Mesothelial cell of epicardium (in vitro differentiated cells): ENCODE data around the gene SGCA. TPM values are rescaled to one million over a fixed set of nuclear protein-coding genes. Genes with fewer than 3 reads are reported as not detected.

Experiments used
- DNase-seq, 2 experiments: peaks; one replicate each; pipeline ENCODE4 v3.0.0; 2021; ENCODE audit warnings: low spot score in 2 of 2; ENCODE audit not compliant: unreplicated experiment in 2 of 2
- H3K27ac Mint-ChIP-seq: 2 replicates; pipeline ENCODE4 v1.8.0; 2021; ENCODE audit warnings: mixed read lengths
- H3K27me3 Mint-ChIP-seq: 2 replicates; pipeline ENCODE4 v1.8.0; 2021; ENCODE audit warnings: low read depth, mixed read lengths
- H3K36me3 Mint-ChIP-seq: 2 replicates; pipeline ENCODE4 v1.8.0; 2021; ENCODE audit warnings: mixed read lengths
- H3K4me1 Mint-ChIP-seq: 2 replicates; pipeline ENCODE4 v1.8.0; 2021; ENCODE audit warnings: mixed read lengths
- H3K4me3 Mint-ChIP-seq: 2 replicates; pipeline ENCODE4 v1.8.0; 2021; ENCODE audit warnings: mild to moderate bottlenecking, moderate library complexity, mixed read lengths
- H3K9me3 Mint-ChIP-seq: 2 replicates; pipeline ENCODE4 v1.8.0; 2021; ENCODE audit warnings: mixed read lengths
- total RNA-seq: library from RNA; stranded (reverse); gene quantifications from 3 replicates; pipeline ENCODE4 v1.2.1, GENCODE V29; 2021
- TF ChIP-seq, protein P1 (sequence below): fragments of 200-600 bp; sonication (generic); IDR thresholded peaks from one replicate; pipeline ENCODE4 v1.5.0; 2021; ENCODE audit warnings: antibody characterized with exemption; ENCODE audit not compliant: unreplicated experiment

Gene SGCA
- total RNA-seq, 1 donor from 2014 or later = not detected

DNA sequence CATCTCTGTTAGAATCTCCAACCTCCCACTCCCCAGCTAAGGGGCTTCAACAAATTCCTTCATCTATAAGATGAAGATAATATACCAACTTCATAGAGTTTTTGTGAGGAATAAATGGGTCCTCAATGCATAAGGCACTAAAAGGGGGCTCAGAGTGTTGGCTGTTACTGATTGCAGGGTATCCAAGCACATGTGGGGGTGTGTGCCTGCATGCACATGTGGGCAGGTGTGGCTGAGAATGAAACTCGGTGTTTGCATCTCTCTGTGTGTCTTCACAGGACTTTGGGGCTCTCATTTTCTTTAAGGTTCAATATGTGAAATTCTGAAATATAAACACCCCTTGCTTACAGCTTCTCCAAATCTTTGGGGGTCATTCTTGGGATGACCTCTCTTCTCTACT is 11.2 kb upstream of the SGCA start:
- no peaks in the 10 kb centered on the region for H3K9me3 Mint-ChIP-seq
- peak overlapping the region; percentile 78 for H3K27ac Mint-ChIP-seq
- TF ChIP-seq, protein P1, sequence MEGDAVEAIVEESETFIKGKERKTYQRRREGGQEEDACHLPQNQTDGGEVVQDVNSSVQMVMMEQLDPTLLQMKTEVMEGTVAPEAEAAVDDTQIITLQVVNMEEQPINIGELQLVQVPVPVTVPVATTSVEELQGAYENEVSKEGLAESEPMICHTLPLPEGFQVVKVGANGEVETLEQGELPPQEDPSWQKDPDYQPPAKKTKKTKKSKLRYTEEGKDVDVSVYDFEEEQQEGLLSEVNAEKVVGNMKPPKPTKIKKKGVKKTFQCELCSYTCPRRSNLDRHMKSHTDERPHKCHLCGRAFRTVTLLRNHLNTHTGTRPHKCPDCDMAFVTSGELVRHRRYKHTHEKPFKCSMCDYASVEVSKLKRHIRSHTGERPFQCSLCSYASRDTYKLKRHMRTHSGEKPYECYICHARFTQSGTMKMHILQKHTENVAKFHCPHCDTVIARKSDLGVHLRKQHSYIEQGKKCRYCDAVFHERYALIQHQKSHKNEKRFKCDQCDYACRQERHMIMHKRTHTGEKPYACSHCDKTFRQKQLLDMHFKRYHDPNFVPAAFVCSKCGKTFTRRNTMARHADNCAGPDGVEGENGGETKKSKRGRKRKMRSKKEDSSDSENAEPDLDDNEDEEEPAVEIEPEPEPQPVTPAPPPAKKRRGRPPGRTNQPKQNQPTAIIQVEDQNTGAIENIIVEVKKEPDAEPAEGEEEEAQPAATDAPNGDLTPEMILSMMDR = no peak
- H3K4me3 Mint-ChIP-seq = peak overlapping the region; percentile 29
- H3K4me1 Mint-ChIP-seq = peaks cover 27% of the 10 kb centered on the region
- no peak for DNase-seq
- no peaks in the 10 kb centered on the region for H3K27me3 Mint-ChIP-seq
- H3K36me3 Mint-ChIP-seq = no peaks in the 10 kb centered on the region

DNA sequence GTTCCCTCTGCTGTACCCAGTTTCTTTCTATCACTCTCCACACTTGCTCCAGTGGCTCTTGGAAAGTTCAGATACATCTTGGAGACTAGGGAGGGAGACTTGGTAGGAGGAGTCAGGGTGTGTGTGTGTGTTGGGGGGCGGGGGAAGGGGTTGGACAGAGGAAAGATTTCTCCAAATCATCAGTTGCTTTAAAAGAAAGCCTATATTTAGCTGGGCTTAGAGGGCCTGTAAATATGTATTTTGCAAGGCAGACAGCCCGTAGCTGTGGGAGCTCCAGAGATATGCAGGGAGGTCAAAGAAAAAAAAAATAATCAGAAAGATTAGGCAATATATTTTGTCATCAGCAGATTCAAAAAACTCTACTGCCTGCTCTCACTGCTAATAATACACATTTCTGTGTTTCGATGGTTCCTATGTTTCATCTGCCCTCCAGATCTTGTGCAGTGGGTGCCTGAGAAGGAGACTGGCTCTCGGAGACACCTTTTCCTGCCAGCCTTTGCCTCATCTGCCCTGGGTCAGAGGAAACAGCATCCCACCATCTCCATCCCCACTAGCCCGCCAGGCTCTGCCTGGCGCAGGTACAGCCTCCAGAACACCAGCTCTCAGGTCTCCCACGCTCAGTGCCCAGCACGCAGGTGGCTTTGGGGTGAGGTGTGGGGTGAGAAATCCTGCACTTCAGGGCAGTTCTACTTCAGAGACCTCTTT is 10.5 kb upstream of the SGCA start:
- Mint-ChIP-seq H3K27ac (peak overlapping the region; percentile 78), H3K9me3 (no peaks in the 10 kb centered on the region), H3K4me3 (peak overlapping the region; percentile 29), H3K4me1 (peaks cover 27% of the 10 kb centered on the region), H3K36me3 (no peaks in the 10 kb centered on the region), H3K27me3 (no peaks in the 10 kb centered on the region)
- TF ChIP-seq, protein P1 = no peak
- no peak for DNase-seq

DNA sequence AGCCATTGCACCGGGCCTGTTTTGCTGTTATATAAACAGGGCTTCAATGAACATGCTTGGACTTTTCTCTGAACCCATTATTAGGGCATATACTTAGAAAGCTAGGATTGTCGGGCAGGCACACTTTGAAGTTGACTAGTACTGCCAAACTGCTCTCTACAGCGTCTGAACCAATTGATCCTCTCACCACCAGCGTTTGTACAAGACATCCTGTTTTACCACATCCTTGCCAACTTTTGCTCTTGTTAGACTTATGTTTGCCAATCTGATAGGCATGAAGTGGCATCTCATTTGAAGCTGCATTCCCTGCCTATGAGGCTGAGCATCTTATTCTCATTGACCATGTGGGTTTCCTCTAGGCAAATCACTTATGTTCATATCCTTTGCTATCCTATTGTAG is 7.9 kb upstream of the SGCA start:
- Mint-ChIP-seq H3K4me3 (no peak overlapping the region), H3K27ac (peak overlapping the region; percentile 43), H3K36me3 (no peaks in the 10 kb centered on the region), H3K4me1 (peaks cover 27% of the 10 kb centered on the region), H3K27me3 (peaks cover 3% of the 10 kb centered on the region), H3K9me3 (no peaks in the 10 kb centered on the region)
- TF ChIP-seq, protein P1 = no peak
- DNase-seq = no peak

DNA sequence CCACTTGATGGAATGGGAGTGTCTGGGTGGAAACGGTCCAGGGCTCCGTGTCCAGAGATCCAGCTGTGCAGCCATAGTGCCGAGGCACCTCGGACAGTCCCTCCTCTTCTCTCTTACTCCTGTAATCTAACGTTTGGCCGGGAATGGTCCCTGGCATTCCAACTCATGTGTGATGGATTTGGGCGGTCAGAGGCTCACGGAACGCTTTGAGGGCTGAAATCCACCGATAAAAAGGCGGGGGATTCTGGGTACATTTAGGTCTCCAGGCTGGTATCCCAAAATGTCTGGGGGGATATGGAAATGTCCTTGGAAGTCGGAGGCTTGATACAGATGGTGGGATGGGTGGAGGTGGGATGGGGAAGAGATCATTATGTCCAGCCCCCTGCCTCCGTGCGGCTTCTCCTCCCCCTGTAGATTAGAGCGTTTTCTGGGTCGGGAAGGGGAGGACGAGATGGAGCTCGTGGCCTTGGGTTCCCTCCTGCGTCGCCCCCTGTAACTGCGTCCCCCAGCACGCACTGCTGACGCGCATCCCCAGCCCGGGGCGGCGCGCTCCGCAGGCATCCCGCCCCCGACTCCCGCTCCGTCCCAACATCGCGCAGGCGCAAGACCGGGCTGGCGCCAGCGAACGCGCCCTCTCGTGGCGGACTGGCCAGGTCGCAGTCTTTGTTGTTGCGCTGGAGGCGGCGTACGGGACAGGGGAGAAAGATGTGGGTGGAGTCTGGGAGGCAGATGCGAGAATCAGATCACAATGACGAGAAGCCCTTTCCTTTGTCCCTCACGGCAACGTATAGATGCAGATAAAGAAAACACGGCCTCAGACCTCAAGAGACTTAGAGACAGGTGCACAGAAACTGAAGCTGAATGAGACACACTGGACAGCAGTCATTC is 4.5 kb upstream of the SGCA start:
- Mint-ChIP-seq H3K27me3 (peaks cover 3% of the 10 kb centered on the region), H3K4me1 (peaks cover 9% of the 10 kb centered on the region), H3K4me3 (peak overlapping the region; percentile 69), H3K9me3 (no peaks in the 10 kb centered on the region), H3K27ac (peak overlapping the region; percentile 72), H3K36me3 (no peaks in the 10 kb centered on the region)
- peak; percentile 93 to 98 for DNase-seq
- TF ChIP-seq, protein P1 = peak; percentile 89

DNA sequence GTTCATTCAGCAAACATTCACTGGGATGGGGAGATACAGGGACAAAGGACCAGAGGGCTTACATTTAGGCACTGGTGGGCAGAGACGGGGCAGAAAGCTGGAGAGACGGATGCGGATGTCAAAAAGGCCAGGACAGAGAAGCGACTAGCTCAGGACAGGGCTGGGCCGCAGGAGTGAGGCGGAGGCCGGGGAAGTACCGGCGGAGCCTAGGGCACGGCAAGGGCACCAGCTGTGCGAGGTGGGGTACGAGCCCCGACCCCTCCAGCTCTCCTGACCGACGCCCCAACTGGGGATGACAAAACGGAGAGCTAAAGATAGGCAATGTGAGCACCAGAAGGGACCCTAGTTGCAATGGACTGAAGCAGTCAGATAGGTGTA is 3.9 kb upstream of the SGCA start:
- Mint-ChIP-seq H3K36me3 (no peaks in the 10 kb centered on the region), H3K4me3 (peak overlapping the region; percentile 69), H3K27me3 (peaks cover 3% of the 10 kb centered on the region), H3K27ac (peak overlapping the region; percentile 45), H3K9me3 (no peaks in the 10 kb centered on the region), H3K4me1 (peaks cover 9% of the 10 kb centered on the region)
- TF ChIP-seq, protein P1 = no peak
- no peak for DNase-seq
